Endothelial cell of umbilical vein (primary cell): Measurements from ENCODE around the gene CPNE2. TPM values are rescaled to one million over a fixed set of nuclear protein-coding genes. Genes with fewer than 3 reads are reported as not detected.

Experiments used
- BruUV-seq: library from RNA; stranded (reverse); fragments of 400-500 nt; replicated peaks from 2 replicates; lab custom pipeline; 2021; lab: Mats Ljungman, UMichigan
- CTCF ChIA-PET: fragments of 300-600, 350-600 bp; sonication (Branson Sonifier 250); formaldehyde crosslinking; loops from one replicate; lab custom pipeline; 2021; ENCODE audit warnings: antibody characterized with exemption, inconsistent platforms; lab: Charles Lee
- POLR2A ChIA-PET: fragments of 300-600, 350-600 bp; sonication (Branson Sonifier 250); formaldehyde crosslinking; loops from one replicate; lab custom pipeline; 2021; ENCODE audit warnings: antibody characterized with exemption, inconsistent platforms; lab: Charles Lee
- DNase-seq: peaks from one replicate; pipeline ENCODE4 v3.0.0-alpha.2; 2011; ENCODE audit warnings: low read depth, low spot score
- FAIRE-seq: peaks from 2 replicates; lab custom pipeline; 2011; peaks lifted over from hg19 to GRCh38; lab: Jason Lieb, UNC
- H2AFZ ChIP-seq: 2 replicates; pipeline ENCODE4 v1.6.0; 2012; ENCODE audit warnings: low read depth, low read length, control low read depth, inconsistent platforms
- H3K27ac ChIP-seq: 2 replicates; pipeline ENCODE4 v1.5.1; 2011; ENCODE audit warnings: low read depth, mild to moderate bottlenecking, control low read depth, low read length, moderate library complexity; ENCODE audit not compliant: insufficient read depth
- H3K27me3 ChIP-seq, 2 experiments: 2 replicates each; pipeline versions ENCODE4 v1.6.0 to v1.6.1; 2011; ENCODE audit warnings: low read length in 2 of 2, mixed read lengths in 1 of 2; ENCODE audit not compliant: control insufficient read depth in 2 of 2, insufficient read depth in 2 of 2
- H3K36me3 ChIP-seq, 2 experiments: 2 replicates in 1 of 2; 3 replicates in 1 of 2; pipeline ENCODE4 v1.5.1; 2011; ENCODE audit warnings: low read length in 2 of 2, mild to moderate bottlenecking in 1 of 2, moderate library complexity in 1 of 2; ENCODE audit not compliant: control insufficient read depth in 2 of 2, insufficient read depth in 2 of 2; ENCODE audit errors: extremely low read depth in 1 of 2
- H3K4me1 ChIP-seq: 3 replicates; pipeline ENCODE4 v1.5.1; 2011; ENCODE audit warnings: mild to moderate bottlenecking, low read length; ENCODE audit not compliant: control insufficient read depth, insufficient read depth; ENCODE audit errors: extremely low read depth
- H3K4me2 ChIP-seq: 2 replicates; pipeline ENCODE4 v1.6.1; 2011; ENCODE audit warnings: low read length, control low read depth, mixed read lengths; ENCODE audit not compliant: insufficient read depth
- H3K4me3 ChIP-seq, 3 experiments: fragments of 200-600 bp in 1 of 3; sonication (generic), shearing (Covaris generic) in 1 of 3; replicated peaks in 1 of 3; 2 replicates each; pipeline ENCODE4 v1.5.1; 2011 to 2016; ENCODE audit warnings: control low read depth in 3 of 3, low read length in 3 of 3, mild to moderate bottlenecking in 2 of 3, inconsistent platforms in 1 of 3, low read depth in 1 of 3, moderate library complexity in 1 of 3; ENCODE audit not compliant: insufficient read depth in 1 of 3
- H3K79me2 ChIP-seq: 2 replicates; pipeline ENCODE4 v1.6.0; 2012; ENCODE audit warnings: low read length, inconsistent platforms; ENCODE audit not compliant: control insufficient read depth, insufficient read depth
- H3K9ac ChIP-seq: replicated peaks from 2 replicates; pipeline ENCODE3; 2011; ENCODE audit warnings: low read length, control low read depth; ENCODE audit not compliant: insufficient read depth; ENCODE audit errors: extremely low read depth
- H3K9me1 ChIP-seq: replicated peaks from 3 replicates; pipeline ENCODE4 v1.6.0; 2011; ENCODE audit warnings: mild to moderate bottlenecking, low read length; ENCODE audit not compliant: control insufficient read depth, insufficient read depth; ENCODE audit errors: extremely low read depth
- H3K9me3 ChIP-seq: replicated peaks from 2 replicates; pipeline ENCODE4 v1.5.1; 2012; ENCODE audit warnings: low read length, inconsistent platforms; ENCODE audit not compliant: control insufficient read depth, insufficient read depth
- H4K20me1 ChIP-seq: replicated peaks from 2 replicates; pipeline ENCODE3; 2011; ENCODE audit warnings: mild to moderate bottlenecking, low read length; ENCODE audit not compliant: control insufficient read depth, insufficient read depth; ENCODE audit errors: extremely low read depth
- EZH2 ChIP-seq: IDR thresholded peaks from 2 replicates; pipeline ENCODE4 v1.6.1; 2012; ENCODE audit warnings: borderline replicate concordance, low read depth, mild to moderate bottlenecking, moderate library complexity, low read length, inconsistent platforms; ENCODE audit not compliant: severe bottlenecking
- FOS ChIP-seq: IDR thresholded peaks from 2 replicates; pipeline ENCODE4 v1.6.1; 2011; ENCODE audit warnings: mild to moderate bottlenecking, low read length, moderate library complexity, borderline replicate concordance; ENCODE audit not compliant: insufficient read depth
- GATA2 ChIP-seq: IDR thresholded peaks from 2 replicates; pipeline ENCODE4 v1.7.0; 2011; ENCODE audit warnings: low read depth, mild to moderate bottlenecking, moderate library complexity, mixed read lengths, low read length; ENCODE audit not compliant: insufficient read length, insufficient read depth
- JUN ChIP-seq: IDR thresholded peaks from 2 replicates; pipeline ENCODE4 v1.6.1; 2011; ENCODE audit warnings: borderline replicate concordance, low read depth; ENCODE audit not compliant: insufficient read length, insufficient read depth
- MAX ChIP-seq: IDR thresholded peaks from 2 replicates; pipeline ENCODE4 v1.6.1; 2011; ENCODE audit not compliant: insufficient read depth, insufficient read length
- MYC ChIP-seq: IDR thresholded peaks from one replicate; pipeline ENCODE4 v1.6.1; 2011; ENCODE audit warnings: mild to moderate bottlenecking, low read depth, low read length
- POLR2A ChIP-seq: IDR thresholded peaks from 2 replicates; pipeline ENCODE4 v1.6.1; 2012; ENCODE audit warnings: low read depth, mild to moderate bottlenecking, control low read depth, low read length
- POLR2AphosphoS5 ChIP-seq: IDR thresholded peaks from 2 replicates; pipeline ENCODE4 v1.6.1; 2012; ENCODE audit warnings: low read depth, mild to moderate bottlenecking, control low read depth, low read length, moderate library complexity; ENCODE audit not compliant: insufficient read depth
- dilution Hi-C: fragments of 300-500 bp; cut with MboI; formaldehyde crosslinking; loops from one replicate; pipeline ENCODE4 v1.15.0; 2019; ENCODE audit warnings: low sequenced_read_pairs; ENCODE audit not compliant: extremely low pct_ligation_motif_present
- intact Hi-C: fragments of 100-400 bp; cut with micrococcal nuclease; formaldehyde crosslinking; loops from one replicate; pipeline ENCODE4 v1.10.0; 2022
- polyA plus RNA-seq, 4 experiments: library from polyadenylated mRNA; depleted of rRNA in 3 of 4; stranded (reverse) in 3 of 4; unstranded in 1 of 4; fragments of >200 nt; gene quantifications; 2 replicates each; pipeline versions ENCODE4 v1.2.1 to v1.2.3, GENCODE V29; 2011 to 2012; ENCODE audit warnings: missing spikeins in 1 of 4
- total RNA-seq: library from RNA; stranded (reverse); gene quantifications from 2 replicates; pipeline ENCODE4 v1.2.3, GENCODE V29; 2021
- TF ChIP-seq, protein P1 (sequence below), 2 donors: IDR thresholded peaks; 1 replicate in 1 of 2; 2 replicates in 1 of 2; pipeline ENCODE4 v1.5.1; 2011; ENCODE audit warnings: low read length in 2 of 2, mild to moderate bottlenecking in 2 of 2, moderate library complexity in 2 of 2, control low read depth in 1 of 2, inconsistent platforms in 1 of 2, low read depth in 1 of 2; ENCODE audit not compliant: insufficient read depth in 1 of 2; ENCODE audit errors: extremely low read depth in 1 of 2

Gene CPNE2
- total and polyA plus RNA-seq, 2 donors (not counting 3 experiments of a cell fraction or from before 2014, with no cell fraction given), result 91.9 to 187 TPM

- no peaks in the 10 kb centered on the region for H3K9me1 ChIP-seq
- H3K4me3 ChIP-seq, result no peak overlapping the region
- no peak for DNase-seq
- no peak overlapping the region for H3K4me2 ChIP-seq
- ChIA-PET CTCF (interaction anchor here (1.0 to 3.9 kb wide), 2 partner anchors 15 to 20 kb away, joined by 4 to 18 read pairs; partner anchors contain the start of gene CPNE2), POLR2A (no interaction called here)
- no peak overlapping the region for H3K27ac ChIP-seq
- no peaks in the 10 kb centered on the region for H4K20me1 ChIP-seq
- TF ChIP-seq JUN, result no peak
- TF ChIP-seq FOS, result no peak
- TF ChIP-seq POLR2AphosphoS5, result no peak
- TF ChIP-seq MYC, result no peak
- no peak for TF ChIP-seq MAX
- no peaks in the 10 kb centered on the region for H3K27me3 ChIP-seq
- no peaks in the 10 kb centered on the region for H3K9me3 ChIP-seq
- H3K79me2 ChIP-seq, result no peaks in the 10 kb centered on the region
- FAIRE-seq, result no peak
- no peaks in the 10 kb centered on the region for H3K4me1 ChIP-seq
- no peak overlapping the region for H3K9ac ChIP-seq
- intact Hi-C loops (no loop called here), dilution Hi-C loops (no loop called here)
- no TSS peak for BruUV-seq
- peaks cover 14 to 30% of the 10 kb centered on the region in 2 experiments for H3K36me3 ChIP-seq
- no peak overlapping the region for H2AFZ ChIP-seq
Measured at GRCh38 chr16:57112403-57113041, 20.1 kb downstream of the CPNE2 start.

DNA sequence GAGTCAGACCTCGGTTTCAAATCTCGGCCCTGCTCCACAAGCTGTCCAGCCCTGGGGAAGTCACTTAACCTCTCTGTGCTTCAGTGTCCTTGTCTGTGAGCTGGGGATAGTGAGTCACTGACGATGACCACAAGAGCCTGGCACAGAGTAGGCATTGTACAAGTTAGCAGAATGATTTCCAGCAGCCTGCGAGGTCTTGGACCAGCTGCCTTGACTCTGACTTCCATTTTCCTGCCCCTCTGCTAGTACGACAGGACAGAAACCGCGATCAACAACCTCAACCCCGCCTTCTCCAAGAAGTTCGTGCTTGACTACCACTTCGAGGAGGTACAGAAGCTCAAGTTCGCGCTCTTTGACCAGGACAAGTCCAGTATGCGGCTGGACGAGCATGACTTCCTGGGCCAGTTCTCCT is 20.7 kb downstream of the CPNE2 start:
- Histone ChIP-seq H3K79me2 (no peaks in the 10 kb centered on the region), H3K9me3 (no peaks in the 10 kb centered on the region), H3K9ac (no peak overlapping the region), H3K4me2 (no peak overlapping the region), H3K36me3 (peaks cover 14 to 34% of the 10 kb centered on the region in 2 experiments), H4K20me1 (no peaks in the 10 kb centered on the region), H2AFZ (no peak overlapping the region), H3K27ac (no peak overlapping the region), H3K4me1 (no peaks in the 10 kb centered on the region), H3K9me1 (no peaks in the 10 kb centered on the region), H3K4me3 (no peak overlapping the region), H3K27me3 (no peaks in the 10 kb centered on the region)
- FAIRE-seq (no peak), DNase-seq (no peak)
- no TSS peak for BruUV-seq
- dilution Hi-C loops (no loop called here), intact Hi-C loops (no loop called here)
- TF ChIP-seq JUN (no peak), POLR2A (no peak), POLR2AphosphoS5 (no peak), MYC (no peak), FOS (no peak), MAX (no peak), GATA2 (no peak), EZH2 (no peak)
- TF ChIP-seq, protein P1, sequence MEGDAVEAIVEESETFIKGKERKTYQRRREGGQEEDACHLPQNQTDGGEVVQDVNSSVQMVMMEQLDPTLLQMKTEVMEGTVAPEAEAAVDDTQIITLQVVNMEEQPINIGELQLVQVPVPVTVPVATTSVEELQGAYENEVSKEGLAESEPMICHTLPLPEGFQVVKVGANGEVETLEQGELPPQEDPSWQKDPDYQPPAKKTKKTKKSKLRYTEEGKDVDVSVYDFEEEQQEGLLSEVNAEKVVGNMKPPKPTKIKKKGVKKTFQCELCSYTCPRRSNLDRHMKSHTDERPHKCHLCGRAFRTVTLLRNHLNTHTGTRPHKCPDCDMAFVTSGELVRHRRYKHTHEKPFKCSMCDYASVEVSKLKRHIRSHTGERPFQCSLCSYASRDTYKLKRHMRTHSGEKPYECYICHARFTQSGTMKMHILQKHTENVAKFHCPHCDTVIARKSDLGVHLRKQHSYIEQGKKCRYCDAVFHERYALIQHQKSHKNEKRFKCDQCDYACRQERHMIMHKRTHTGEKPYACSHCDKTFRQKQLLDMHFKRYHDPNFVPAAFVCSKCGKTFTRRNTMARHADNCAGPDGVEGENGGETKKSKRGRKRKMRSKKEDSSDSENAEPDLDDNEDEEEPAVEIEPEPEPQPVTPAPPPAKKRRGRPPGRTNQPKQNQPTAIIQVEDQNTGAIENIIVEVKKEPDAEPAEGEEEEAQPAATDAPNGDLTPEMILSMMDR (IDR thresholded peaks at IDR 0.05; ENCODE audit: extremely low read depth in 1 of 2, insufficient read depth in 1 of 2, low read depth in 1 of 2, low read length in 2 of 2), result no peak
- ChIA-PET CTCF (interaction anchor here (1.0 to 3.9 kb wide), 3 partner anchors 13 to 20 kb away, joined by 3 to 18 read pairs (median 4); partner anchors contain the start of gene CPNE2), POLR2A (no interaction called here)
